OCI-LY3 (cell line): ENCODE data around the gene NFIA.

Source experiments
- H2AFZ ChIP-seq: fragments of 200-600, 300-600 bp; shearing (Covaris generic); 2 replicates; pipeline ENCODE4 v1.6.0; 2014; ENCODE audit warnings: antibody characterized with exemption, low read depth, low read length
- H3K27ac ChIP-seq: fragments of 200-600, 300-600 bp; sonication (generic); 2 replicates; pipeline ENCODE4 v1.5.1; 2014; ENCODE audit warnings: mild to moderate bottlenecking, low read length, moderate library complexity, mixed read lengths
- H3K27me3 ChIP-seq: fragments of 200-600, 300-600 bp; sonication (generic); 2 replicates; pipeline ENCODE4 v1.6.1; 2014; ENCODE audit warnings: low read depth, low read length, mixed read lengths
- H3K36me3 ChIP-seq: fragments of 200-600, 300-600 bp; sonication (generic); replicated peaks from 2 replicates; pipeline ENCODE3; 2014; ENCODE audit warnings: low read depth, low read length, mixed read lengths
- H3K4me1 ChIP-seq: fragments of 300-600, 200-600 bp; sonication (generic); 2 replicates; pipeline ENCODE4 v1.6.1; 2014; ENCODE audit warnings: low read length, mixed read lengths
- H3K4me2 ChIP-seq: fragments of 200-600, 300-600 bp; sonication (generic); 2 replicates; pipeline ENCODE4 v1.6.1; 2014; ENCODE audit warnings: low read length, mixed read lengths
- H3K4me3 ChIP-seq: fragments of 300-600, 200-600 bp; sonication (generic); 2 replicates; pipeline ENCODE4 v1.5.1; 2014; ENCODE audit warnings: antibody characterized with exemption, mild to moderate bottlenecking, low read length, moderate library complexity
- H3K79me2 ChIP-seq: fragments of 300-600, 200-600 bp; shearing (Covaris generic); 2 replicates; pipeline ENCODE4 v1.6.1; 2014; ENCODE audit warnings: mild to moderate bottlenecking, low read length, mixed read lengths
- H3K9ac ChIP-seq: fragments of 300-600, 200-600 bp; shearing (Covaris generic); 2 replicates; pipeline ENCODE4 v1.6.0; 2014; ENCODE audit warnings: mild to moderate bottlenecking, low read length, moderate library complexity
- H3K9me3 ChIP-seq: fragments of 200-600, 300-600 bp; shearing (Covaris generic); 2 replicates; pipeline ENCODE4 v1.6.1; 2014; ENCODE audit warnings: low read length, mixed read lengths; ENCODE audit not compliant: insufficient read depth
- H4K20me1 ChIP-seq: fragments of 200-600, 300-600 bp; sonication (generic); 2 replicates; pipeline ENCODE4 v1.6.1; 2016; ENCODE audit warnings: low read length, mixed read lengths; ENCODE audit not compliant: insufficient read depth
- EZH2phosphoT487 ChIP-seq: fragments of 200-600 bp; shearing (Covaris generic); IDR thresholded peaks from 2 replicates; pipeline ENCODE4 v1.6.1; 2018; ENCODE audit warnings: antibody characterized with exemption, mixed run types, low read depth
- TF ChIP-seq, protein P1 (sequence below): fragments of 200-600, 300-600 bp; sonication (generic); IDR thresholded peaks from 2 replicates; pipeline ENCODE4 v1.5.1; 2014; ENCODE audit warnings: antibody characterized with exemption, low read length, low read depth

NFIA gene

DNA sequence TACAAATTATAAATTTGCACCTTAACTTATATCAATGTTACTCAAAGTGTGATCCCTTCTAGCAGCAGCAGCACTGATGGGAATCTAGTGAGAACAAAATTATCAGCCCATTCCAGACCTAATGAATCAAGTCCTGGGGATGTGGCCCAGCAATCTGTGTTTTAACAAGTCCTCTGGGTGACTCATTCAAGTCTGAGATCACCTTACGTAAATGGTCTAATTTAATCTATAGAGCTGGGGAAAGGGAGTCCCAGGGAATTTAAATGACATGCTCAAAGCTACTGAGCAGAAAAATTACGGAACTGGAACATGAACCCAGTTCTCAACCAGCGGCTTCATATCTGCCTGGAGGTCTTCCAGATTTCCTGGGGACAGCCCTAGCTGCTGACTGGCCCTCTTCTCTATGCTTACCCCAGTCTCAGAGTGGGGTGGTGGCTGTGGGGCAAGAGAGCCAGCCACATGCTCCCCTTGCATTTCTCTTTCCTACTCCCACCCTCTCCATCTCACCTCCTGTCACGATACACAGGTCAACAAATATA, 422.6 kb downstream of the NFIA start:
- TF ChIP-seq, protein P1, sequence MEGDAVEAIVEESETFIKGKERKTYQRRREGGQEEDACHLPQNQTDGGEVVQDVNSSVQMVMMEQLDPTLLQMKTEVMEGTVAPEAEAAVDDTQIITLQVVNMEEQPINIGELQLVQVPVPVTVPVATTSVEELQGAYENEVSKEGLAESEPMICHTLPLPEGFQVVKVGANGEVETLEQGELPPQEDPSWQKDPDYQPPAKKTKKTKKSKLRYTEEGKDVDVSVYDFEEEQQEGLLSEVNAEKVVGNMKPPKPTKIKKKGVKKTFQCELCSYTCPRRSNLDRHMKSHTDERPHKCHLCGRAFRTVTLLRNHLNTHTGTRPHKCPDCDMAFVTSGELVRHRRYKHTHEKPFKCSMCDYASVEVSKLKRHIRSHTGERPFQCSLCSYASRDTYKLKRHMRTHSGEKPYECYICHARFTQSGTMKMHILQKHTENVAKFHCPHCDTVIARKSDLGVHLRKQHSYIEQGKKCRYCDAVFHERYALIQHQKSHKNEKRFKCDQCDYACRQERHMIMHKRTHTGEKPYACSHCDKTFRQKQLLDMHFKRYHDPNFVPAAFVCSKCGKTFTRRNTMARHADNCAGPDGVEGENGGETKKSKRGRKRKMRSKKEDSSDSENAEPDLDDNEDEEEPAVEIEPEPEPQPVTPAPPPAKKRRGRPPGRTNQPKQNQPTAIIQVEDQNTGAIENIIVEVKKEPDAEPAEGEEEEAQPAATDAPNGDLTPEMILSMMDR, result no peak
- no peak for TF ChIP-seq EZH2phosphoT487
- Histone ChIP-seq H3K9me3 (no peaks in the 10 kb centered on the region), H3K36me3 (no peaks in the 10 kb centered on the region), H3K4me3 (no peak overlapping the region), H3K9ac (no peak overlapping the region), H3K79me2 (no peaks in the 10 kb centered on the region), H2AFZ (no peak overlapping the region), H3K4me1 (no peaks in the 10 kb centered on the region), H3K27me3 (no peaks in the 10 kb centered on the region), H3K27ac (no peak overlapping the region), H3K4me2 (no peak overlapping the region), H4K20me1 (no peaks in the 10 kb centered on the region)

DNA sequence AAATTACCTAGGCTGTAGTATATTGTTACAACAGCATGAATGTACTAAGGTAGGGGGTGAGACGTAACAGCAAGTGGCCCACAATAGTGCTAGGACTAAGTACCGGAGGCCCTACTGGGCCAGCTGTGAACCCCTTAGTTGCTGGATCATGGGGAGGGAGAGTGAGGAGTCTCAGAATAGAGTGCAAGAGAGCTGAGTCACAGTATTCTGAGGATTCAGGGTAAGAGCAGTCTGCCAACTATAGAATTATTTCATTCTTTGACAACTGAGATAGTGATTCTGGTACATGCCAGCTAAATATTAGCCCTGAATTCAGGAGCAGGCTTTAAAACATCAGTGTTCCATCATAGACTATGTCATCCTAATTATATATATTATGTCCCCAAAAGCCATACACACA, 423.9 kb downstream of the NFIA start:
- Histone ChIP-seq H3K9ac (no peak overlapping the region), H2AFZ (no peak overlapping the region), H3K9me3 (no peaks in the 10 kb centered on the region), H4K20me1 (no peaks in the 10 kb centered on the region), H3K79me2 (no peaks in the 10 kb centered on the region), H3K27ac (no peak overlapping the region), H3K36me3 (no peaks in the 10 kb centered on the region), H3K4me1 (no peaks in the 10 kb centered on the region), H3K4me3 (no peak overlapping the region), H3K4me2 (no peak overlapping the region), H3K27me3 (no peaks in the 10 kb centered on the region)
- TF ChIP-seq, protein P1, result no peak
- no peak for TF ChIP-seq EZH2phosphoT487

DNA sequence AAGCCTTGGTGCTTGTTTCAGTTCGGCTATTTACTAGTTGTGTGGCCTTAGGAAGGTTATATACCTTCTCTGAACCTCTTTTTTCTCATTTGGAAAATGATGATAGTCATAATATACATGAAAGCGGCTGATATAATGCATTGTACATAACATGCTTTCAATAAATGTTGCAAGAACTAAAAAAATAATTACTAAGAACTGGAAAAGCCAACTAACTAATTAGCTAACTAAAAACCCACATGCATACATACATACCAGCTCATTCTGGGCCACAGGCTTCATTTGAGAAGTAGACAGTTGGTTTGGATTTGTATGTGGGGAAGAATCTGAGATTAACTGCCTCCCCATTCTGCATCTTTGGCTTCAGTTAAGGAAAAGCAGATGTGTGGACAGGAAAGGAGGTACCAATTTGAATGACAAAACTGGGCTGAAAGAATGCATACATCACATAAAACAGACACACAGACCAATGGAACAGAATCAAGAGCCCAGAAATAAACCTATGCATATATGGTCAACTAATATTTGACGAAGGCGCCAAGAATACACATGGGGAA, 424.7 kb downstream of the NFIA start:
- Histone ChIP-seq H3K79me2 (no peaks in the 10 kb centered on the region), H3K9ac (no peak overlapping the region), H3K9me3 (no peaks in the 10 kb centered on the region), H3K27me3 (no peaks in the 10 kb centered on the region), H3K27ac (no peak overlapping the region), H2AFZ (no peak overlapping the region), H3K36me3 (no peaks in the 10 kb centered on the region), H3K4me2 (no peak overlapping the region), H3K4me3 (no peak overlapping the region), H4K20me1 (no peaks in the 10 kb centered on the region), H3K4me1 (no peaks in the 10 kb centered on the region)
- no peak for TF ChIP-seq EZH2phosphoT487
- TF ChIP-seq, protein P1, result no peak
